GM12875 (cell line): Measurements from ENCODE around the gene KLHL14.

Source experiments
- H3K4me3 ChIP-seq: one replicate; pipeline ENCODE4 v1.5.1; 2011; ENCODE audit warnings: low read depth, low read length, control low read depth
- CTCF ChIP-seq: IDR thresholded peaks from 2 replicates; pipeline ENCODE4 v1.5.1; 2011; ENCODE audit warnings: low read depth, mild to moderate bottlenecking, control low read depth, inconsistent platforms, low read length, moderate library complexity, borderline replicate concordance; ENCODE audit not compliant: insufficient read depth

KLHL14 gene

DNA sequence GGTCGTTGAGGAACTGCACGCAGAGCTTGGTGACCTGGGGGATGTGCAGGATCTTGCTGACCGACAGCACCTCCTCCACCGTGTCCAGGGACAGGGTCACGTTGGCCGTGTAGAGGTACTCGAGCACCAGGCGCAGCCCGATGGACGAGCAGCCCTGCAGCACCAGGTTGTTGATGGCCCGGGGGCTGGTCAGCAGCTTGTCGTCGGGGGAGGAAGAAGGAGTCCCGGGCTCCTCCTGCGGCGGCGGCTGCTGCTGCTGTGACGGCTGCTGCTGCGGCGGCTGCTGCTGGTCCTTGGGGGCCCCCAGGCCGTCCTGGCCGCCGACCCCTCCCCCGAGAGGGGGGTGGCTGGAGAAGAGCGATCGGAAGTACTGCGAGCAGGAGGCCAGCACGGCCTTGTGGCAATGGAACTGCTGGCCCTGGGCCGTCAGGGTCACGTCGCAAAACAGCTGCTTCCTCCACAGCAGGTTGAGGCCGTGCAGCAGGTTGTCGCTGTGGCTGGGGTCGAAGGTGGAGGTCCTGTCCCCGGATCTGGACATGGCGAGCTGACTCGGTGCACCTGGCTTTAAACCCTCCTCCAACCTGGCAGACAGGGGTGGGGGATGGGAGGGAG, 2.7 kb downstream of the KLHL14 start:
- no peak for TF ChIP-seq CTCF
- no peak overlapping the region for H3K4me3 ChIP-seq

GRCh38 chr18:32769586-32770053, 3.2 kb downstream of the KLHL14 start:
- TF ChIP-seq CTCF: no peak
- H3K4me3 ChIP-seq: no peak overlapping the region

- no peak for TF ChIP-seq CTCF
- no peak overlapping the region for H3K4me3 ChIP-seq
These were observed 3.7 kb downstream of the KLHL14 start for GRCh38 chr18:32769071-32769585.

DNA sequence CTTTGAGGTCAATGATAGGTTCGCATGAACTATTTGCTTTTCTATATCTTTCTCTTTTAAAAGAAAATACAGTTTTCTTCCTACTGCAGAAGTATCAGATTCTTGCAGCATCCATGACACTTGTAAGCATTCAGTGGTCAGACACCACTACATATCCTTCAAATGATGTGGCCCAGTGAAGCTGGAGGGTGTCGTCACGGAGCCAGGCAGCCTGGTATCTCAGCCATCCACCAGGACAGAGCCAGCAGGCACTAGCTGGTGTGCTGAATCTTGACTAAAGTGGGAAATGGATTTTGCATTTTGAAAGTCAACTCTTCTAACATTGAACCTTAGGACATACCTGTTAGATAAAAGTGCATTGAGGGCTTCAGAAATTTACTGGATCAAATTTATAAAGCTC, 5.4 kb downstream of the KLHL14 start:
- no peak overlapping the region for H3K4me3 ChIP-seq
- TF ChIP-seq CTCF: no peak

GRCh38 chr18:32764611-32765244, 8.1 kb downstream of the KLHL14 start:
- TF ChIP-seq CTCF: no peak

GRCh38 chr18:32763293-32763692, 9.5 kb downstream of the KLHL14 start:
- H3K4me3 ChIP-seq: no peak overlapping the region
- TF ChIP-seq CTCF: no peak

More at GRCh38 chr18:32764611-32765244, 8.1 kb downstream of the KLHL14 start:
- no peak overlapping the region for H3K4me3 ChIP-seq

- no peak overlapping the region for H3K4me3 ChIP-seq
- no peak for TF ChIP-seq CTCF
These were observed 11.6 kb downstream of the KLHL14 start for GRCh38 chr18:32761231-32761630.
